Measurements from ENCODE around the gene MINPP1.

The MINPP1 gene

DNA sequence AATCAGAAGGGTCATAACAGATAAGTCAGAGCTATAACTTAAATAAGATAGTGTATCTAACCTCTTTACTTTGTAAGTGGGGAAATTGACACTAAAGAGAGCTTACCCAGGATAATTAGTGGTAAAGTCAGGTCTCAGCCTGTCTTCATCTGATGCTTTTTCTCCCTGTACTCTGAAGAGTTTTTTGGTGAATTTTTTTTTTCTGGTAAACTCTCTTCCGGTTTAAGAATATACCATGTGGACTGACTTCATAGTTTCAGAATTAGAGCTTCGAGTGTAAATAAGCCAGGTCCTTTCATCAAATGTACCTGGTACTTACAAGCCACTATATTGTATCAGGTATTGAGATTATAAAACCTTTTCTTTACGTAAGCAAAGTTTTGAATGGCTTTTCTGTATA lies 6.8 kb downstream of the MINPP1 start:
- DNase-seq = no peak

- no peak for DNase-seq
Observed at GRCh38 chr10:87518937-87519336, 14.2 kb downstream of the MINPP1 start.

DNA sequence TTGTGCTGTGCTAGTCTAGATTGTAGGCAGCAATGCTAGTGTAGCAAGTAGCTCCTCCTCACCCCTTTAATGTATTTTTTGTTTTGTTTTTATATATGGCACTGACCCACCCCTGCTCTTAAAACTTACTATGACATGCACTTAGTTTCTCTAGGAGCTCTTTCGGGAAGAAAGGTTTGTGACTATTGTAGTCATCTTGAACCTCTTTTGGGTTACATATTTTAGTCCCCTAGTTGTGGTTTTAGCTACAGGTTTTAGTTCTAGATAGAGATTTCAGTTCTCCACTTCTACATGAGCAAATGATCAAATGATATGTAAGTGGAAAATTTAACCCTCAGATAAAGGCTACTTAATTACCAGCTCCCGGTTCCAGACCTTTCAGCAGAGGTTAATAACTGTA lies 14.9 kb downstream of the MINPP1 start:
- DNase-seq = no peak

DNA sequence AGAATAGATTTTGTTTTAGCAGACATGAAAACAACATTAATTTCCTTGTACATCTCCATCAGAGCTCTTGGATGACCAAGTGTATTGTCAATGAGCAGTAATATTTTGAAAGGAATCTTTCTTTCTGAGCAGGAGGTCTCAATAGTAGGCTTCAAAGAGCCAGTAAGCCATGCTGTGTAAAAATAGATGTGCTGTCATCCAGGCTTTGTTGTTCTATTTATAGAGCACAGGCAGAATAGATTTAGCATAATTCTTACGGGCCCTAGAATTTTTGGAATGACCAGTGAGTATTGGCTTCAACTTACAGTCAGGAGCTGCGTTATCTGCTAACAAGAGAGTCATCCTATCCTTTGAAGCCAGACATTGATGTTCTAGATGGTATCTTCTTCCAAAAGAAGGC lies 19.0 kb downstream of the MINPP1 start:
- no peak for DNase-seq

- DNase-seq = no peak
Observed at GRCh38 chr10:87524296-87524695, 19.6 kb downstream of the MINPP1 start.

- no peak for DNase-seq
Observed at GRCh38 chr10:87531908-87532622, 27.4 kb downstream of the MINPP1 start.

- DNase-seq = no peak
Observed at GRCh38 chr10:87532696-87533095, 28.0 kb downstream of the MINPP1 start.

- no peak for DNase-seq
Observed at GRCh38 chr10:87534173-87534858, 29.6 kb downstream of the MINPP1 start.

DNA sequence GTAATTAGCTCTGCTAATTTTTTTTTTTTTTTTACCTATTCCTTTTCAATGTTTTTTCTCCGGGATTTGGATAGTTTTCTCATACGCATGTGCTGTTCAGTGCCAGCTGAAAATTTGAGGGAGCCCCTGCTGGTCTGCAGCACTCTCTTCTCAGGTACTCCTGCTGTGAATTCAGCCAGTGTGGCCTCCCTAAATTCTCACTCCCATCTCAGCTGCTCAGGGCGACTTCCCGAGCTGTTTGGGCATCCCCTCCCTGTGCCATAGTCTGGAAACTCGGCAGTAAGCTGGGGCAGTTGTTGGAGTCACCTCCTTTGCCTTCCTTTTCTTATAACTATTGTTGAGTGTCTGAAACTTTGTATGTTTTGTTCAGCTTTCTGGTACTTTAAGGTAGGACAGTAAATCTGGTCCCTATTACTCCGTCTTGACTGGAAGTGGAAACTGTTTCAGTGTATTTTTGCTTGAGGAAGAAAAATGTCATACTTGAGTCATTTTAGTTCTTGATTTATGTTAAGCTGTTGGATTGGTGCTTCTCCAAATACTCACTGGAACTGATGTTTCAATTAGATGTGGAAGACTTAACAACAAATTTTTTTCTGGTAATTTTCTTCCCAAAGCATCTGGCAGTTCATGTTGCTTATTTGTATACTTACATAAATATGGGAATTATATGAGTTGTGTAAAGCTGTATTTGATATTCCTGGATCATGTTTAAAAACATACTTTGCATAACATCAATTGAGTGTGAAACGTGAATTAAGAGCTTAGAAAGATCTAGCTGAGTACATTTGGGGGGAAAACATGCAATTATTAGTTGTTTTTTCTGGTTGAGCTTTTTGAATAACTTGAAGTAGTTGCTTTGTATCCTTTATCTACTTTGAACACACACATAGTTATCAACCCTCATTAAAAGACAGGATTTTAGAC lies 33.7 kb downstream of the MINPP1 start:
- DNase-seq = no peak

- DNase-seq = no peak
Observed at GRCh38 chr10:87541114-87541513, 36.4 kb downstream of the MINPP1 start.

DNA sequence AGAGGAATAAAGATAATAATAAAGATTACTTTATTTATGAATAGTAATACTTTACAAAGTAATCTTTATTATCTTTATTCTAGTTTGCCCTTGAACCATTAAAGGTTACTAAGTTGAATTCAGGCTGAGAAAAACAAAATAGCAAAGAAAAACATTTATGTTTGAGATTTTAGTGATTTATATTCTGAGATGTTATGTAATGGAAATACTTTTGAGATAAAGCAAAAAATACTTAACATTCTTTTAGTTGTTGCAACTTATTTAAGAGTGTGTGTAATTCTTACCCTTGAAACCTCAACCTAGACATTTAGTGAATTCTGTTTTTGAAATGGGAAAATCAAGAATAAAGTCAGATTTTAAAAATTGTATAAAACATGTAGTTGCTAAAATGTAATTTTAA lies 40.0 kb downstream of the MINPP1 start:
- DNase-seq = no peak

DNA sequence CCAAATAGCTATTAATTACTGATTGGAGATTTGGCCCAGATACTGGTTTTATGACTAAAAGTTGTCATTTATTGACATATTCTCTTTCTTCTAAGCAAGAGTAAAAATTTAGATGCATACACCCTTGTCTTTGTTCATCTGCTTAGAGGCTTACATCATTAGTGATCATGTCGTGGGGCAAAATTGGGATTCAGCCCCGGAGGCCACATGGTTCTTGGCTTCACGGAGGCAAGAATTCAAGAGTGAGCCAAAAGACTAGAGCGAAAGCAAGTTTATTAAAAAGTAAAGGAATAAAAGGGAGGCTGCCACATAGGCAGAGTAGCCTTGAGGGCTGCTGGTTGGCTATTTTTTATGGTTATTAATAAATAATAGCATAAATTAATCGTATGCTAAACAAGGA lies 41.1 kb downstream of the MINPP1 start:
- DNase-seq = no peak

GRCh38 chr10:87546210-87546609 lies 41.5 kb downstream of the MINPP1 start:
- DNase-seq = no peak

DNA sequence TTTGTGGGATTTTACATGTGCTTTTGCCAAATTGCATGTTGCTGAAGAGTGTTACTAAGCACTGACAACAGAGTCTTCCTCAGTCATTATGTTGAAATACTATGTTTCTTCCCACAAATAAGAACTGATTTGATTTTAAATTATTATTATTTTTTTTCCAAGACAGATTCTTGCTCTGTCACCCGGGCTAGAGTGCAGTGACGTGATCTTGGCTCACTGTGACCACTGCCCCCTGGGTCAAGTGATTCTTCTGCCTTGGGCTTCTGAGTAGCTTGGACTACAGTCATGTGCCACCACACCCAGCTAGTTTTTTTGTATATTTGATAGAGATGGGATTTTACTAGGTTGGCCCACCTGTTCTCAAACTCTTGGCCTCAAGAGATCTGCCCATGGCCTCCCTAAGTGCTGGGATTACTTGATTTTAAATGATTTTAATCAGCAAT lies 42.3 kb downstream of the MINPP1 start:
- DNase-seq = no peak

DNA sequence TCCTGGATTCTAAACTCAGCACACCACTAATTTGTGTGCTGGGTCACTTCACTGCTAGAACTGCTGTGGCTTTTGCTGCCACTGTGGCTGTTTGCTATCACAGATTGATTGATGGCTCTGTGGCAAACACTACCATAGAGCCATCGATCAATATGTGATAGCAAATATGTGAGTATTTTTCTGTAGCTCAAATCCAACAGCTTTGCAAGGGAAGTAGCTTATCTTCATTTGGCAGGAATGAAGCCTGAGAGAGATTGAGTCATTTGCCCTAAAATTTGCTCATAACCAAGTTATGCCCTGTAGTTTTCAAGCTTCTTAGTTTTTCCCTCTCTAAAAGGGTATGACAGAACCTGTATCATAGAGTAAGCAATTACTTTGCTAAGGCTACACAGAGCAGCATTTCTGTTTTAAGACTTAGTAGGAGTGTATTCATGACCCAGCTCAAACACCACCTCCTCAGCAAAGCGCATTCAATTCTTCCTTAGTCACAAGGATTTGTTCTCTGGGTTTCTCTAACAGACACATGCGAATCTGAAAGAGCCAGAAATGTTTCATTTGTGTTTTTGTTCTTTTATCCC lies 43.1 kb downstream of the MINPP1 start:
- DNase-seq = no peak

GRCh38 chr10:87550741-87551140 lies 46.0 kb downstream of the MINPP1 start:
- DNase-seq = no peak

DNA sequence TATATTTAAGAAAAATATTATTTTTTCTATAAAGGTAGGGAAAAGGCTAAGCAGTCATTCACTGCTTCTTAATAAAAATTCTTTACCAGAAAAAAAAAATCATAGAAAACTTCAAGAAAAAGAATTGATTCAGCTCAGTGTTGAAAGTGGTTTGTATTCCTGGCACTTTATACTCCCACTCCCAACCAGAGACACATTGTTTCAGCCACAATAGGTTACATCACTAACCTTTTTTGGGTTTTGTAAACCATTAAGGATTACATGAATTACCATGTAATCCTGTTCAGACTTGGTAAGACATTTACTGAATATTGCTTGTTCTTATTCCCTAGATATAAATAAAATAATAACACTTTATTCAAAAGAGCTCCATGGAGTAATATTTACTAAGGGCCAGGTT lies 46.6 kb downstream of the MINPP1 start:
- no peak for DNase-seq

DNA sequence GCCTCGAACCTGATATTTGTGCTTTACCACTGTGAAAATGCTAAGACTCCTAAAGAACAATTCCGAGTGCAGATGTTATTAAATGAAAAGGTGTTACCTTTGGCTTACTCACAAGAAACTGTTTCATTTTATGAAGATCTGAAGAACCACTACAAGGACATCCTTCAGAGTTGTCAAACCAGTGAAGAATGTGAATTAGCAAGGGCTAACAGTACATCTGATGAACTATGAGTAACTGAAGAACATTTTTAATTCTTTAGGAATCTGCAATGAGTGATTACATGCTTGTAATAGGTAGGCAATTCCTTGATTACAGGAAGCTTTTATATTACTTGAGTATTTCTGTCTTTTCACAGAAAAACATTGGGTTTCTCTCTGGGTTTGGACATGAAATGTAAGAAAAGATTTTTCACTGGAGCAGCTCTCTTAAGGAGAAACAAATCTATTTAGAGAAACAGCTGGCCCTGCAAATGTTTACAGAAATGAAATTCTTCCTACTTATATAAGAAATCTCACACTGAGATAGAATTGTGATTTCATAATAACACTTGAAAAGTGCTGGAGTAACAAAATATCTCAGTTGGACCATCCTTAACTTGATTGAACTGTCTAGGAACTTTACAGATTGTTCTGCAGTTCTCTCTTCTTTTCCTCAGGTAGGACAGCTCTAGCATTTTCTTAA lies 47.7 kb downstream of the MINPP1 start:
- no peak for DNase-seq

GRCh38 chr10:87557409-87557808 lies 52.7 kb downstream of the MINPP1 start:
- no peak for DNase-seq

DNA sequence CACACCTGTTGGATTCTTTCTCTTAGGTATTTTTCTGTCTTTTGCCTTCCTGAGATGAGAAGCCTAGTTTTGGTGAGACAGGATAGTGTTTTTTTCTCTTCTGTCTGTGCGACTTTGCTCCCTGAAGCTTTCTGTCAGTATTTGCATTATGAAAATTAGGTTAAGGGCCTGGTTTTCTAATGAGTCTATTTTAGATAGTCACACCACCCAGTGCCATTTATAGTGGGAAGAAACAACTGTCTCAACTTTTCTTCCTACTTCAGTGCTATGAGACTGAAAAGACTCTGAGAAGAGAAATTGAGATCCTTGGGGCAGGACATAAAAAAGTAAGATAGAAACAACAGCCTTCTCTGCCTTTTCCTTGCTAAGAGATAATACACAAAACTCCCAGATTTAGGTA lies 53.6 kb downstream of the MINPP1 start:
- DNase-seq = no peak

DNA sequence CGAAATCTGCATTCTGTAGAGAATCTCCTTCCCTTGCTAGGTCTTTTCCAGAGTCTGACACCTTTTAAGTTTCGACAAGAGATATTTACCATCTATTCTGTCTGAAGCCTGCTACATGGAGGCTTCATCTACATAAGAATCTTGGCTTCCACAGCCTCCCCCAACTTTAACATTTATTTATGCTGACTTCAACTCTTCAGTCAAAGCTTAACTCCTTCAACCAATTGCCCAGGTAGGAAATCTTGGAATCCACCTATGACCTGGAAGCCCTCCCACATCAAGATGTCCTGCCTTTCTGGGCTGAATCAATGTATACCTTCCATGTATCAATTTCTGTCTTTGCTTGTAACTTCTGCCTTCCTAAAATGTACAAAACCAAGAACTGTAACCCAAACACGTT lies 54.7 kb downstream of the MINPP1 start:
- DNase-seq = no peak

- DNase-seq = no peak
Observed at GRCh38 chr10:87560495-87561129, 55.9 kb downstream of the MINPP1 start.

Measured in right kidney (tissue), 1 donor.